ENCODE measurements around the gene KRTAP10-6. TPM values are rescaled to one million over a fixed set of nuclear protein-coding genes. Genes with fewer than 3 reads are reported as not detected.
"Not testable (repeated sequence)": the region's sequence is repeated elsewhere in the genome, so short reads cannot be mapped to it uniquely, and the experiment has no call there.

The KRTAP10-6 gene
- total RNA-seq, 1 donor from 2014 or later, result not detected

DNA sequence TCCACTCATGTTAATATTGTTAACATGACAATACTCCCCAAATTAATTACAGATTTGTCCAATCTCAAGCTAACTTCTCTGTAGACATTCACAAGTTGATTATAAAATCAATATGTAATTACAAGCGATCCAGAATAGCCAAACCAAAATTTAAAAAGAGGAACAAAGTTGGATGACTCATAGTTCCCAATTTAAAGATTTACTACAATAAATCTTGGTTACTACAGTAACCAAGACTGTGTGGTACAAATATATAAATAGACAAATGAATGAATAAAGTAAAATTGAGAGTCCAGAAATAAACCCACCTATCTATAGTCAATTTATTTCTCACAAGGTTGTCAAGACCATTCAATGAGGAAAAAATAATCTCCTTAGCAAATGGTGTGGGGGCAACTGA lies 25.9 kb downstream of the KRTAP10-6 start:
- no peak for FAIRE-seq

DNA sequence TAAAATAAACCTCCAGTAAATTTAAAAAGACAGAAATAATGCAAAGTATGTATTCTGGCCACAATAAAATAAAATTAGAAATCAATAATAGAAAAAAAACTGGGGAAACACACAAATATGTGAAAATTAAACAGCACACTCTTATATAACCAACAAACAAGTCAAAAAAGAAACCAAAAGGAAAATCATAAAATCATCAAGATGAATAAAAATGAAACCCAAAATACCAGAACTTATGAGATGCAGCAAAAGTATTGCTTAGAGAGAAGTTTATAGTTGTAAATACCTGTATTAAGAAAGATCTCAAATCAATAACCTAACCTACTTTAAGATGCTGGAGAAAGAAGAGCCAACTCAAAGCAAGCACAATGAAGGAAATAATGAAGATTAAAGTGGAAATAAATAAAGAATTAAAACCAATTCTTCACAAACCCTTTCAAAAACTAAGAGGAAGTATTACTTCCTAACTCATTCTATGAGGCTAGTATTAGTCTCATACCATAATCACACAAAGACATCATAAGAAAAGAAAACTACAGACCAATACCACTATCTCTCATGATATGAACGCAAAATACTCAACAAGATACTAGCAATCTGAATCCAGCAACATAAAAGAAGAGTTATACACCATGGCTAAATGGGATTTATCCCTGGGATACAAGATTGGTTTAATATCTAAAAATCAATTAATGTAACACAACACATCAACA lies 27.3 kb downstream of the KRTAP10-6 start:
- no peak for FAIRE-seq
- DNase-seq (ENCODE audit: low spot score in 2 of 2), result no peak

More for the DNA sequence above, 25.9 kb downstream of the KRTAP10-6 start:
- no peak for DNase-seq (ENCODE audit: low spot score in 2 of 2)

DNA sequence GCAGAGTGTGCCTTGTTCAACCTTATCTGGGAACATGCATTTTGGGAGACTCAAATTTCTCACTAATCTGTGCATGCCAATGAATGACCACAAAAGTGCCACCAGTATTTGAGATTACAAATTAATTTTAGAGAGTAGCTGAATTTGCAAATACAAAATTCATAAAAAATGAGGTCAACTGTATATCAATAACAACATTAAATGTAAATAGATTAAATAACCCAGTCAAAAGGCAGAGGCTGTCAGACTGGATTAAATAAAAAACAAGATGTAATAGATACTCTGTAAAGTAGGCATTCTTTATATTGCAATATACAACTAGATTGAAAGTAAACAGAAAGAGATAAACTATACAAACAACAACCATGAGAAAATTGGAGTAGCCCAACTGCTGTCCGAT lies 28.2 kb downstream of the KRTAP10-6 start:
- no peak for FAIRE-seq

DNA sequence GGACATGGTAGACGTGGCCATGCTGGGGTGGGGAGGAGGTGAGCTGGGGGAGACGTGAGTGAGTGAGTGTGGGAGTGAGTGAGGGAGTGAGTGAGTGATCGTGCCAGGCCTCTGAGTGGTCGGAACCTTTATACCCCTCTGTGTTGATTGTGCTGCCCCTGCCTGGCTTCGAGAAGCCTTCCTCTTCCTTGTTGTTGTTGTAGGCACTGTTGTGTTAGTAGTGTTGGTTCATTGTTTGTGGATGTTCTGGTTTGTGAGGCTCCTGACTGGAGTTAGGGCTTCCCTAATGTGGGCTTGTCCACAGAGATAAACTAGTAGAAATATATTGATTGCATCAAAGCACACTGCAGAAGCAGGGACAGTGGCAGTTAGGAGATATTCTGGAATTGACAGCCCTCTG lies 33.6 kb downstream of the KRTAP10-6 start, which contains the start of gene KRTAP10-3:
Gene KRTAP10-3, minus strand, starts transcription at position 101 of the 400 bp plus-strand sequence. Its CDS starts 80 bp downstream, at position 21.
- DNase-seq (ENCODE audit: low spot score in 2 of 2) (no peak), FAIRE-seq (no peak)

More for the DNA sequence above, 28.2 kb downstream of the KRTAP10-6 start:
- DNase-seq (ENCODE audit: low spot score in 2 of 2), result no peak

DNA sequence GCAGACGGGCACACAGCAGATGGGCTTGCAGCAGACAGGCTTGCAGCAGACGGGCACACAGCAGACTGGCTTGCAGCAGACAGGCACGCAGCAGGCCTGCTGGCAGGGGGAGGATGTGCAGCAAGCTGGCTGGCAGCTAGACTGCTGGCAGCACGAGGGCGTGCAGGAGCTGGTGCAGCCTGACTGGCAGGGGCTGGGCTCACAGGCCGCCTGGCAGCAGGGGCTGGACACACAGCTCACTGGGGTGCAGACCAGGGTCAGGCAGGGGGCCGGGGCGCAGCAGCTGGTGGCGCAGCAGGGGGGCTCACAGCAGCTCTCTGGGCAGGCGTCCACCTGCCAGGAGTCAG lies 34.0 kb downstream of the KRTAP10-6 start:
- not testable (repeated sequence) for FAIRE-seq; DNase-seq (ENCODE audit: low spot score in 2 of 2)

DNA sequence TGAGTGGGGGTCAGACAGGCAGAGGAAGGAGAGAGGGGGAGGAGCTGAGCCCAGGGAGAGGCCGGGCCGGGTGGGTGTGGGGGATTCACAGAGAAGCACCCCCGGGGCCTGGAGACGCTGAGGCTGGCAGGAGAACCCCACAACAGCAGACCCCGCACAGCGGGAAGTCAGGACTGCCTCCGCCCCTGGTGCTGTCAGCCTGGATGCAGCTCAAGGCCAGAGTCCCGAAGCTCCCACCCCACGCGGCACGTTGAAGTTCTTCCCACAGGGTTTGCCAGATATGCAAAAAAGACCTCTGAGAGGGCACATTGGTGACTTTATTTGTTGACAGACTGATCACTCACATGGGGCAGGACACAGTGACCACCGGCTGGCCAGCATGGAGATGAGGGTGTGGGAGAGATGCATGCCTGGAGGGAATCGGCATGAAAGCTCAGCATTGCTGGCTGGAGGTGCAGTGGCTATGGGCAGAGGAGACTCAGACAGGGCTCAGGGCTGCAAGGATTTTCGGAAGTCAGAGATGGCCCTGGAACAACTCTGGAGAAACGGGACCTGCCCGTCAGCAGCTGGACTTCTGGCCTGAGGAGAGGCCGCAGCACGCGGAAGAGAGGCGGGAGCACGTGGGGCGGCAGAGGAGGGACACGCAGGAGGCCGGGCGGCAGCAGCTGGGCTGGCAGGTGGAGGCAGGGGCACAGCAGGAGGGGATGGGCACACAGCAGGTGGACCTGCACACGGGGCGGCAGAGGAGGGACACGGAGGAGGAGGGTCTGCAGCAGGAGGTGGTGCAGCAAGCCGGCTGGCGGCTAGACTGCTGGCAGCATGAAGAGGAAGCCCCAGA lies 34.6 kb downstream of the KRTAP10-6 start:
- DNase-seq (ENCODE audit: low spot score in 2 of 2) (no peak), FAIRE-seq (no peak)

DNA sequence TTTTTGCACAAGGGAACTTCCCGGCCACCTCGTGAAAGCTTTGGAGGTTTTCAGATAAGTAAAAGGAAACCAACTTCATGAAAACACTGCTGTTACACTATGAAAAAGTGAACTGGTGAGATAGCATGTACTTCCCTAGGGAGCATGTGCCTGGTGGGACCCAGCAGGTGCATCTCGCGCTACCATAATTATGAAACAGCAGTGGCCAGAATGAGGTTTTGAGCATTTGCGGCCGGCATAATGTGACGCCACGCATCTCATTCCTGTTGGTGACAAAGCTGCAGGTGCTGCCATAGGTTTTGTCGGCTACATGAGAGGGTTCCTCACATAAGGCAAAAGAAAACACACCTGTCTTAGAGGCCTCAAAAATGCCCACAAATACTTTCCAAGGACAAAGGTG lies 35.4 kb downstream of the KRTAP10-6 start:
- FAIRE-seq (no peak), DNase-seq (ENCODE audit: low spot score in 2 of 2) (no peak)

DNA sequence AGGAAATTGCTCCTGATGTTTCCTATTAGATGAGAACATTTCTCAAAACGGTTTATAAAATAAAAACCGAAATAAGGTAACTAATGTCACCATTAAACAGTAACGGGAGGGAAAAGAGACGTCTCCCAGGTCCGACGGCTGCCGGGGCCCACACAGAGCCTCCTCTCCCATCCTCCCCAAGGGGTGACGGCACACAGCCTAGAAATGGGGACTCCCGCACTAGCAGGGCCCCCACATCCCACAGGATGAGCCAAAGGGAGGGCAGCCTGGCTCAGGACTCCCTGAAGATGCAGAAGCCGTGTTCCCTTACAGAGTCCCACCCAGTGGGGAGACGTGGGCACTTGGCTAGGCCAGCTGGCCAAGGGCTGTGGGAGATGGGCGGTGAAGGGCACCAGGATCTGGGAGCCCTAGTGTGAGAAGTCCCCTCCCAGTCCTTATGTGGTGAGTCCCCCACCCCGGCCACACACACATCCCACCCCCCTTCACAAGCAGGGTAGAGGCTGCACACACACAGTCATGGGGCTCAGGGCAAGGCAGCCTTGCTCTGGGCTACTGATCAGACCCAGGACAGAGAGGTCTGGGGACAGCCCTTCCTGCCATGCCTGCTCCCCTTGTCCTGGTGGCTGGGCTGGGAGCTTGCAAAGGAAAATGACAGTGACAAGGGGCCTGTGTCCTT lies 37.0 kb downstream of the KRTAP10-6 start:
- DNase-seq (ENCODE audit: low spot score in 2 of 2) (no peak), FAIRE-seq (no peak)

DNA sequence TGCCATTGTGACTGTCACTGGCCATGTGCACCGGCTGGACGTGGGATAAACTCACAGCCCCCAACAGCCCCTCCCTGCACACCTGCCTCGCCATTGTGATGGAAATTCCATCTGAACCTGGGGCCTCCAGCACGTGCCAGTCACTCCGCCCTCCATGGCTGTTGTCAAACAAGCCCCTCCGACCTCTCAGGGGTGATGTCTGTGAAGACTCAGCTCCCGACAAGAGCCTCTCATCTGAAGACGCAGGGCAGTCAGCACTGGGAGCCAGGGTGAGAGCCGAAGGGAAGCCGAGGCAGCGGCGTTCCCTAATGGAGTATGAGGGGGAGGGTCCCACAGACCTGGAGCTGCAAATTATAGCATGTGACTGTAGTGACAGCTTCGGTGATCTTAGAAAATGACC lies 39.6 kb downstream of the KRTAP10-6 start:
- DNase-seq (ENCODE audit: low spot score in 2 of 2) (no peak), FAIRE-seq (no peak)

DNA sequence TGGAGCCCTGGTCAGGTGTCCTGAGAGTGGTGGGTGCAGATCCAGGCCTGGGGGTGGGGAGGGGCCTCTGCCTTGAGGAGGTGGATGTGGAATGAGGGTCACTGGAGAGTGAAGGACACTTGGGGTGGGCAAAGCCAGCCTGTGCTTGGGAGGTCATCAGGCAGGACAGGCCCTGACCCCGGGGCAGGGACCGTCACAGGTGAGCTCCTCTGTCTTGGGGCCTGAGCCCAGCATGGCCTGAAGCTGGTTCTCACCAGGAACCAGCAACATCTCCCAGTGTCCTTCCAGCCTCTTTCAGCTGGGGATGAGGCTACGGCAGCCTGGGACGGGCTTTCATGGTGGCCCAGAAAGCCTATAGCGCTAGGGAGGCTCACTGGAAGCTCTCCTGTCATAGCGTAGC lies 40.2 kb downstream of the KRTAP10-6 start:
- no peak for DNase-seq (ENCODE audit: low spot score in 2 of 2)
- FAIRE-seq, result no peak

DNA sequence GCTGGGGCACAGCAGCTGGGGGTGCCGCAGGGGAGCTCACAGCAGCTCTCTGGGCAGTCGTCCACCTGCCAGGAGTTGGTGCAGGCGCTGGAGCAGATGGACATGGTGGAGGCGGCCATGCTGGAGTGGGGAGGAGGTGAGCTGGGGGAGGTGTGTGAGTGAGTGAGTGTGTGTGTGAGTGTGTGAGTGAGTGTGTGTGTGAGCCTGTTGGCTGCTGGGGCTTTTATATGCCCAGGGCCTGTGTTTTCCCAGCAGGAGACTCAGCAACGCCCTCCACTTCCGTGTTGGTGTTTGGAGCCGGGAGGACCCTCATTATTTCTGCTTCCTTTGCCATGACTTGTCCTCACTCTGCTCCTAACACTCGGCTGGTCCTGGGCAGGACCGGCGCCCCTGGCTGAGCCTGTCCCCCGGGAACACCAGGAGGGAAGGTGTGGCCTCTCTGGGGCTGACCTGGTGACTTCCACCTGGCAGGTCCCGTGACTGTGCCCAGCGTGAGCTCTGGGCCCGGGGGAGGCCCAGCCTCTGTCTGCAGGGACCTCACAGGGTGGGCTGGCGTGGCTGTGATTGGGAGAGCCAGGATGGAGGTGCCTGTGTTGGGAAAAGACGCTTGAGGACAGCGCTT lies 40.9 kb downstream of the KRTAP10-6 start, which contains the start of gene KRTAP10-2:
Gene KRTAP10-2, minus strand, starts transcription at position 166 of the 622 bp plus-strand sequence. Its CDS starts 47 bp downstream, at position 119.
- no peak for DNase-seq (ENCODE audit: low spot score in 2 of 2)
- no peak for FAIRE-seq

DNA sequence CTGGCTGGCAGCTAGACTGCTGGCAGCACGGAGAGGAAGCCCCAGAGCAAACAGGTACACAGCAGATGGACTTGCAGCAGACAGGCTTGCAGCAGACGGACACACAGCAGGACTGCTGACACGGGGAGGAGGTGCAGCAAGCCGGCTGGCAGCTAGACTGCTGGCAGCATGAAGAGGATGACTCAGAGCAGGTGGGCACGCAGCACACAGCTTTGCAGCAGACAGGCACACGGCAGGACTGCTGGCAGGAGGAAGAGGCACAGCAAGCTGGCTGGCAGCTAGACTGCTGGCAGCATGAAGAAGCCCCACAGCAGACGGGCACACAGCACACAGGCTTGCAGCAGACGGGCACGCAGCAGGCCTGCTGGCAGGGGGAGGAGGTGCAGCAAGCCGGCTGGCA lies 41.5 kb downstream of the KRTAP10-6 start:
- FAIRE-seq (no peak), DNase-seq (ENCODE audit: low spot score in 2 of 2) (no peak)

DNA sequence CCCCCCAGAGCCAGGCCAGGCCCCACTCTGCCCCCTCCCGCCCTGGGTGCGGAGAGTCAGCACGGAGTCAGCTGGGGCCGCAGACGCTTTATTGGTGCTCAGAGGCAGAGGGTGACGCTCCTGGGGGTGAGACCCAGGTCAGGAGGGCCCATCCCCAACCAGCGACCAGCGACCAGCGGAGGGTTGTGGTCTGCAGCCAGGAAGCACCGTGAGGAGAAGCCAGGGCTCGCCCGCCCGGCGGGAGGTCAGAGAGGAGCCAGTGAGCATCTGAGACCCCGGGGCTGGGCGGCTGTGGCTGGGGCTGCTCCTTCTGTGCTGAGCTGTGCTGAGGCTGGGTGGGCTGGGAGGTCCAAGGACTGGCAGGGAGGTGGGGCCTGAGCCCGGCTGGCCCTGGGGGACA lies 42.0 kb downstream of the KRTAP10-6 start:
- FAIRE-seq; DNase-seq (ENCODE audit: low spot score in 2 of 2): not testable (repeated sequence)

DNA sequence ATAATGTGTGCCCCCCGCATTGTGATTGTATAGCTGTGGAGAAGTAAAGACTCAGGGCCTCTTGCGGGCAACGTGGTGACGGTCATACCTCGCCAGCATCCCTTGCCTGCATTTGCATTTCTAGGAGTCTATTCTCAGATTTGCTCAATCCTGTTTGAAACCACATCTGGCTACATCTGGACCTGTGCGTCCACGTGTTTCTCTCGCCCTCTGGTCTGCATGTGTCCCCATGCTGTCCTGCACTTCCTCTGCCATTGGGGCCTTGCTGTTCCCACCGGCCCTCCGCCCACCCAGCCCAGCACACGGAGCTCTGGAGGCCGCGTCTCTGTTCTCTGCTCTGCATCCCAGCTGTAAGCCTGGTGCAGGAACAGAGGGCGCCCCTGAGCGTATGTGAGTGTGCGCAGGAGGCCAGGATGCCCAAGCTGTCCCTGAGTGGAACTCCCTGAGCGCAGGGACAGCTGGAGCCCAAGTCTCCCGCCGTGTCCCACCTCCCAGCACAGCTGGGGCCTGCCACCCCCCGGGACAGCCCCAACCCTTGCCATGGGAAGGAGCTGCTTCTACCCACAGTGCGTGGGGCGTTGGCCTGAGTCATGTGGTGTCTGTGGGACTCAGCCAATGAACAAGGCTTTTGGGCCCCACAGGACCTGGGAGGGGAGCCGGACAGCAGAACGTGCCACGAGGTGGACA lies 42.6 kb downstream of the KRTAP10-6 start:
- no peak for FAIRE-seq
- DNase-seq (ENCODE audit: low spot score in 2 of 2), result no peak

DNA sequence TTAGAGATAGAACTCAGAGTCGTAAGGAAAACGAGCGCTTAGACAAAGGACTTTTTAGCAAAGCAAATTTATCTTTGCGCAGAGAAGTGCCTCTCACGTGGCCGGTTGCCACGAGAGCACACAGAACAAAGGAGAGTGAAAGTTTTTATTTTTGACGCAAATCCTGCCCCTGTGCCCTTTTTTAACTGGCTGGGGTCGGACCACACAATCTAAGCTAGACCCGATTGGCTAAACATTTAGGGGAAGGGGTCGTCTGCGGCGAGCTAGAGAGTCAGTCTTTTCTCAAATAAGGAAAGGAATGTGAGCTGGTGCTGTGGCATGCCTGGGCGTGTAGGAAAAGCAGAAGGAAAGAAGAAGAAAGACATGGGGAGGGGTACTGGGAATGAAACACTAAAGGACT lies 43.4 kb downstream of the KRTAP10-6 start:
- DNase-seq (ENCODE audit: low spot score in 2 of 2) (no peak), FAIRE-seq (no peak)

DNA sequence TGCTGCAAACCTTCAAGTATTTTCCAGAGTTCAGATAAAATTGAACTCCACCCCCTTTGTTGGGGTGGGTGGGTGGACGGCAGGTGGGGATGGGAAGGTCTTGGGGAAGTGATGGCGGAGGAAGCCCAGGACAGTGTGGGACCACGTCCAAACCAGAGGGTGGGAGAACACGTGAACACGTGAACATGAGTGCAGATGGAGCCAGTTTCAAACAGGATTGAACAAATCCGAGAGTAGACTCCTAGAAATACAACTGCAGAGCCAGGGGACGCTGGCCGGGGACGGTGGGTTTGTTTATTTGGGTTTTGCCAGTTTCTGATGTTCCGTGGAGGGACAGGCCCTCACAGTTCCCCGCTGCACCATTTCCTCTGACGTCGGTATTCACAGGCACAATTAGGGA lies 43.9 kb downstream of the KRTAP10-6 start:
- FAIRE-seq (no peak), DNase-seq (ENCODE audit: low spot score in 2 of 2) (no peak)

DNA sequence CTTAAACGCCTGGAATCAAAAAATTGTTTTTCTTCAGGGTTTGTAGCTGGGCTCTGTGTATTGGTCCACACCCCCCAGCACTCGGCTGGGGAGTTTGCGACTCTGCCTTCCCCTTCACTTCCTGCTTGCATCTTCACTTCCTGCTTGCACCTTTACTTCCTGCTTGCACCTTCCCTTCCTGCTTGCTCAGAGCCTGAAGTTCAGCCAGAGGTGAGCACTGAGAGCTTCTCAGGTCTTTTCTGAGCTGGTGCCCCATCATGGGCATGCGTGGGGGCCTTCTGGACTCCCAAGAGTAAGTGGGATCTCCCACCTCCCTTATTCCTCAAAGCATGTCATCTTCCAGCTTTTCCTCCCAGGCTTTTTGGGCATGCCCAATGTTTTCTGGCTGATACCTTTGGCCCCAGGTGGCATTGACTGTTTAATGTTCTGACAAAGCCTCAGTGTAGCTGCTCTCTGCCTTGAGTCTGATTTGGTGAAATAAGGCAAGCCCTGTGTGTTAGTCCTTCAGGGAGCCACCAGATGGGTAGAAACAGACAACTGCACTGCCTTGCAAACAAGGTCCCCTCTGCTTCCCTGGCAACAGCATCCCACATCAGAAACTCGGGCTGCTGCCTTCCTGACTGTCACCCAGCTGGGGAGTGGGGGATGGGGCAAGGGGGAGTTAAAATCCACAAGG lies 44.5 kb downstream of the KRTAP10-6 start:
- no peak for DNase-seq (ENCODE audit: low spot score in 2 of 2)

DNA sequence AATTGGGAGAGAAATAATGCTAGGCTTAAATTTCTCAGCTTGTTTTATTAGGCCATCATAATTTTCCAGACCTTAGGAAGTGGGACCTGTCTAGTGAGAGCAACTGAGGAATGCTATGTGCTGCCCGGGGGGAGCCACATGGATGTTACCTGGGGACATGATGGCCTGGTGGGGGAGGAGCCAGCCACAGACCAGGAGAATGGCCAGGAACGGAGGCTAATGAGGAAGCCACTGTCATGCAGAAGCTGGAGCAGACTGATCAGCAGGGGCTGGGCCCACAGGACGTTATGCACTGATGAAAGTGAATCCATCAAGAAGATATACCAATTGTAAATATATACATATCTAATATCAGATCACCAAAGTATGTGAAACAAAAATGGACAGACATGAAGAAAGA lies 47.7 kb downstream of the KRTAP10-6 start:
- no peak for FAIRE-seq
- no peak for DNase-seq (ENCODE audit: low spot score in 2 of 2)

More for the DNA sequence above, 44.5 kb downstream of the KRTAP10-6 start:
- FAIRE-seq, result no peak

DNA sequence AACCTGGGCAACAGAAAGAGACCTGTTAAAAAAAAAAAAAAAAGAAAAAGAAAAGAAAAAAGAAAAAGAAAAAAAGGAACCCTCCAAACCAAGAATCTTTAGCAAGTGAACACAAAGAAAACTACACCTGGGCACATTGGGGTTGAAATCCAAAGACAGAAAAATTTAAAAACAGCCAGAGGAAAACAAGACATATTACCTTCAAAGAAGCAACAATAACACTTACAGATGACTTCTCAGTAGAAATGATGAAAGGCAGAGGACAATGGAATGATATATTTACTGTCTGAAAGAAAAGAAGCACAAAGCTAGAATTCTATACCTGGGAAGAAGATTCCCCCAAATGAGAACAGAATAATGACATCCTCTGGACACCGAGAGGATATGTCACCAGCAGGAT lies 49.6 kb downstream of the KRTAP10-6 start:
- FAIRE-seq (no peak), DNase-seq (ENCODE audit: low spot score in 2 of 2) (no peak)

Measured in frontal cortex (tissue), 4 donors.